ENCODE data around the gene NEAT1. TPM values are rescaled to one million over a fixed set of nuclear protein-coding genes. Genes with fewer than 3 reads are reported as not detected.

The NEAT1 gene
- total RNA-seq, 4 donors from 2014 or later, result 24.1 to 472 (median 32.8) TPM

GRCh38 chr11:65478388-65479183, 56.0 kb downstream of the NEAT1 start:
- Histone ChIP-seq H3K4me1 (peaks cover 50 to 55% of the 10 kb centered on the region in 2 donors), H3K36me3 (no peaks in the 10 kb centered on the region), H3K4me3 (peak overlapping the region; percentile 79 to 88 (median 84)), H3K27me3 (no peaks in the 10 kb centered on the region), H3K27ac (peak overlapping the region; percentile 97 to 100 (median 98)), H3K9me3 (no peaks in the 10 kb centered on the region)
- intact Hi-C loops (cut with DNase I; ENCODE audit: low total_unique reads), result loop anchor here (1.0 to 2.0 kb wide), 2 partner anchors 14 to 18 kb away; no protein-coding TSS in a partner anchor
- in situ Hi-C loops (cut with MboI; ENCODE audit: low sequenced_read_pairs in 4 of 4), result loop anchor here in 1 of 4 donors (10.0 kb wide), 1 partner anchor 54 kb away; the partner anchor contains the start of gene NEAT1
- ATAC-seq (peak; percentile 10), DNase-seq (peak in 1 of 2 donors; percentile 67)
- TF ChIP-seq POLR2A (IDR thresholded peaks at IDR 0.05) (peak in 1 of 2 donors; percentile 44), CTCF (IDR thresholded peaks at IDR 0.05 in 4 of 5, conservative IDR thresholded peaks at IDR 0.05 in 1 of 5) (peak in 1 of 5 experiments; percentile 10)

- DNase-seq (peak; percentile 84 to 86), ATAC-seq (peak; percentile 46 to 72)
- Histone ChIP-seq H3K4me3 (peak overlapping the region; percentile 79 to 88 (median 84)), H3K27me3 (no peaks in the 10 kb centered on the region), H3K4me1 (peaks cover 50 to 52% of the 10 kb centered on the region in 2 donors), H3K36me3 (no peaks in the 10 kb centered on the region), H3K27ac (peak overlapping the region; percentile 97 to 100 (median 98)), H3K9me3 (no peaks in the 10 kb centered on the region)
- intact Hi-C loops (cut with DNase I; ENCODE audit: low total_unique reads) (loop anchor here (1.0 to 2.0 kb wide), 2 partner anchors 13 to 17 kb away; no protein-coding TSS in a partner anchor), in situ Hi-C loops (cut with MboI; ENCODE audit: low sequenced_read_pairs in 4 of 4) (loop anchor here in 1 of 4 donors (10.0 kb wide), 1 partner anchor 55 kb away; the partner anchor contains the start of gene NEAT1)
- TF ChIP-seq POLR2A (IDR thresholded peaks at IDR 0.05) (peak; percentile 40 to 82), CTCF (IDR thresholded peaks at IDR 0.05 in 4 of 5, conservative IDR thresholded peaks at IDR 0.05 in 1 of 5) (peak in 4 of 5 experiments; percentile 42 to 54 (median 53))
Observed at GRCh38 chr11:65479184-65480145, 56.9 kb downstream of the NEAT1 start.

GRCh38 chr11:65482306-65482850, 59.8 kb downstream of the NEAT1 start:
- Histone ChIP-seq H3K27me3 (no peaks in the 10 kb centered on the region), H3K9me3 (no peaks in the 10 kb centered on the region), H3K27ac (peak overlapping the region in 1 of 4 donors; percentile 19), H3K36me3 (no peaks in the 10 kb centered on the region), H3K4me1 (peaks cover 46 to 64% of the 10 kb centered on the region in 2 donors), H3K4me3 (no peak overlapping the region)
- intact Hi-C loops (cut with DNase I; ENCODE audit: low total_unique reads), result no loop called here
- in situ Hi-C loops (cut with MboI; ENCODE audit: low sequenced_read_pairs in 4 of 4), result no loop called here
- TF ChIP-seq CTCF (IDR thresholded peaks at IDR 0.05 in 4 of 5, conservative IDR thresholded peaks at IDR 0.05 in 1 of 5), result no peak
- no peak for TF ChIP-seq POLR2A (IDR thresholded peaks at IDR 0.05)
- no peak for ATAC-seq
- DNase-seq, result no peak

- in situ Hi-C loops (cut with MboI; ENCODE audit: low sequenced_read_pairs in 4 of 4), result no loop called here
- ATAC-seq, result no peak
- no peaks in the 10 kb centered on the region for H3K9me3 ChIP-seq
Observed at GRCh38 chr11:65485920-65486219, 63.3 kb downstream of the NEAT1 start.

More at GRCh38 chr11:65485920-65486219, 63.3 kb downstream of the NEAT1 start:
- intact Hi-C loops (cut with DNase I; ENCODE audit: low total_unique reads), result no loop called here
- Histone ChIP-seq H3K4me3 (no peak overlapping the region), H3K27me3 (no peaks in the 10 kb centered on the region), H3K36me3 (no peaks in the 10 kb centered on the region), H3K4me1 (peaks cover 46 to 68% of the 10 kb centered on the region in 2 donors), H3K27ac (peak overlapping the region; percentile 93 to 99 (median 94))
- peak in 1 of 2 donors; percentile 10 for DNase-seq
- TF ChIP-seq CTCF (IDR thresholded peaks at IDR 0.05 in 4 of 5, conservative IDR thresholded peaks at IDR 0.05 in 1 of 5) (no peak), POLR2A (IDR thresholded peaks at IDR 0.05) (no peak)

All from gastrocnemius medialis (tissue), 4 donors.